Kasumi-1 (cell line): ENCODE data around the gene CHAF1A.
A peak's percentile ranks its signal among the peaks of the same experiment; 100 is the strongest.

Source experiments
- DNase-seq, 2 experiments: peaks; one replicate each; lab custom pipeline; 2025; lab: John Stamatoyannopoulos, UW

Gene CHAF1A

GRCh38 chr19:4456843-4457653, 54.6 kb downstream of the CHAF1A start:
- peak; percentile 22 to 35 for DNase-seq

DNA sequence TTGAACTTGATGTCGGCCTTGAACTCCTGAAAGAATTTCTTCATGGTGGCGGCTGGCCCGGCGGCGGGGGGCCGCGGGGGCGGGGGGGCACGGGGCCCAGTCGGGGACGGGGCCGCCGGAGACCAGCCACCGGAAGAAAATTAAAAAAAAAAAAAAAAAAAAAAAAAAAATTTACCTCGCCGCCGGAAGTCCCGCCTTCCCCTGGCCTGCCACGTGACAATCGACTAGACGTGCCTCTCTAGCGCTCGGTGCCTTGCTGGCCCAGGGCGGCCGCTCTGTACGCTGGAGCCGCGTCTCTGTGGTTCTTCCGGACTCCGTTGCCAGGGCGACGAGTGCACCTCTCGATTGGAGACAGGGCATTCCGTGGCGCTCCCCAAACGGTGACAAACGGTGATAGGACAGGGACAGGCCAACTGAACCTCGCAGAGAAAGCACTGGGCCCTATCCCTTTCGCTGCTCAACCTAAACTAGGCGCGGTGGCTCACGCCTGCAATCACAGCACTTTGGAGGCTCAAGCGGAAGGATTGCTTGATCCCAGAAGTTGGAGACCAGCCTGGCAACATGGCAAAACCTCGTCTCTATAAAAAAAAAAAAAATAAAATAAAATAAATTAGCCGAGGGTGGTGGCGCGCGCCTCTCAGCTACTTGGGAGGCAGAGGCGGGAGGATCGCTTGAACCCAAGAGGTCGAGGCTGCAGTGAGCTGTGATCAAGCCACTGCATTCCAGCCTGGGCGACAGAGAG, 55.4 kb downstream of the CHAF1A start, which contains the start of gene UBXN6:
Gene UBXN6, minus strand, starts transcription at position 141 of the 742 bp plus-strand sequence. Its CDS starts 97 bp downstream, at position 44.
- peak; percentile 92 to 94 for DNase-seq

GRCh38 chr19:4464815-4465581, 62.6 kb downstream of the CHAF1A start:
- DNase-seq, result no peak

DNA sequence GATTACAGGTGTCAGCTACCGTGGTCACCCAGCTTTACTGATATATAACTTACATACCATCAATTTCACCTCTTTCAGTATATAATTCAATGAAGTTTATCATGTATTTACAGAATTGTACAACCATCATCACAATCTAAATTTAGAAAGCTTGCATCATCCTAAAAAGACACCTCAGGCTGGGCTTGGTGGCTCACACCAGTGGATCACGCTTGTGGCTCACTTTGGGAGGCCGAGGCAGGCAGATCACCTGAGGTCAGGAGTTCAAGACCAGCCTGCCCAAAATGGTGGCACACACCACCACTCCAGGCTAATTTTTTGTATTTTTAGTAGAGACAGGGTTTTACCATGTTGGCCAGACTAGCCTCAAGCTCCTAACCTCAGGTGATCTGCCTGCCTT, 65.4 kb downstream of the CHAF1A start:
- DNase-seq, result no peak

- peak; percentile 100 for DNase-seq
Measured at GRCh38 chr19:4471403-4472173, 69.1 kb downstream of the CHAF1A start.

GRCh38 chr19:4472174-4472974, 69.9 kb downstream of the CHAF1A start, which contains the start of gene HDGFL2:
Gene HDGFL2 (plus strand): TSS chr19:4472297. CDS start chr19:4472351, 54 bp downstream.
- no peak for DNase-seq

DNA sequence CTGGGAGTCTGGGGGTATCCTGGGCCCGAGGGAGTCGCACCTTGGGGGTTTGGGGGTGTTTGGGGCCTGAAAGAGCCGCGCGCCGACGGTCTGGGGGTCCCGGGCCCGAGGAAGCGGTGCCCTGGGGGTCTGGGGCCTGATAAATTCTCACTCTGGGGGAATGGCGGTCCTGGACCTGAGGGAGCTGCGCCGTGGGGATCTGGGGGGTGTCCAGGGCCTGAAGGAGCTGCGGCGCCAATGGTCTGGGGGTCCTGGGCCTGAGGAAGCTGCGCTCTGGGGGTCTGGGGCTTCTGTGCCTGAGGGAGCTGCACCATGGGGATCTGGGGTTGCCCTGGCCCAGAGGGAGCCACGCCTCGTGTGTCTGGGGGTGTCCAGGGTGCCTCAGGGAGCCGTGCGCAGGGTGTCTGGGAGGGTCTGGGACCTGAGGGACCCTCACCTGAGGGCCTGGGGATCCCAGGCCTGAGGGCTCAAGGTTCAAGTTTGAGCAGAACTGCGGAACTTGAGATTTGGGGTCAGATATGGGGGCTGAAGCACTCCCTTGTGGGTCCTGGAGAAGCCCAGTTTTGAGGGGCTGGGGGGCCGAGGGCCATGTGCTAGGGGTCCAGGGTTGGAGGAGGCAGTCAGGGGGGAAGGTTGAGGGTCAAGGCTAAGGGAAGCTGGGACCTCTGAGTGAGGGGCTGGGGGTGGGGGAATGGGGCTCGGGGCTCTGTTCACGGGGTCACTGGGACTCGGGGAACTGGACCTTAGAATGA, 70.7 kb downstream of the CHAF1A start:
- no peak for DNase-seq

DNA sequence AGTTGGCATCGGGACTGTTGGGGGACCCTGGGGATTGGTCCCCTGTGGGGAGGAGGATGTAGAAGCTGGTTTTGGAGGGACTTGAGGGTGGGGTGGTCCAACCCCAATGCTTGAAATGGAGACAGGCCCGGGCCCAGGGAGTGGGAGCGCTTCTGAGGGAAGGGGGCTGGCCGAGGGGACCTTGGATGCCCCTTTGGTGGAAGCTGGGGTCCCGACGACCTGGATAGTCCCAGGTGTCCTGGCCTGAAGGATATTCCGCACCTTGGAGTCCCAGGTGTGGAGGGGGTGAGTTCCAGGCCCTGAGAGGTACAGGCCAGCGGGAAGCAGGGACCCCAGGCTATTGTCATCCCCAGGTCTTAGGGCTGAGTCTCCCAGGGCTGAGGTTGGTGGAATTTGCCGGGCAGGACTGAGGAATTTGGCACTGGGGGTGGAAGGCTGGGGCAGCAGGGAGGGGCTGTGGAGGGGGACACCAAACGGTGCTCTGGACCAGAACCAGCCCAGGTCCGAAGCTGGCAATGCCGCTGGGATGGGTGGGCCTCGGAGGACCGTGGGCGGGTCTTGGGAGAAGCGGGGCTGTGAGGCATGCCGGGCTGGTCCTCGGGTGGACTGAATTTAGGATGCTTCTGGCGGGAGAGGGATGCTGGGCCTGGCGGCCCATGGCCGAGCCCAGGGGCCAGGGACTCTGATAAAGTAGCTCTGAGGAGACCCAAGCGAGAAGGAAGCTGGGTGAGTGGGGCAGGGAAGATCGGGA, 71.5 kb downstream of the CHAF1A start:
- no peak for DNase-seq

GRCh38 chr19:4474514-4475022, 72.1 kb downstream of the CHAF1A start:
- DNase-seq, result peak in 1 of 2 experiments; percentile 12

GRCh38 chr19:4477034-4477801, 74.8 kb downstream of the CHAF1A start:
- DNase-seq, result no peak

- no peak for DNase-seq
Measured at GRCh38 chr19:4482721-4483364, 80.4 kb downstream of the CHAF1A start.

GRCh38 chr19:4483385-4483784, 80.9 kb downstream of the CHAF1A start:
- DNase-seq, result no peak

- no peak for DNase-seq
Measured at GRCh38 chr19:4487572-4487971, 85.1 kb downstream of the CHAF1A start.

GRCh38 chr19:4488496-4488895, 86.1 kb downstream of the CHAF1A start:
- DNase-seq, result no peak

- DNase-seq, result no peak
Measured at GRCh38 chr19:4491446-4491845, 89.0 kb downstream of the CHAF1A start.

DNA sequence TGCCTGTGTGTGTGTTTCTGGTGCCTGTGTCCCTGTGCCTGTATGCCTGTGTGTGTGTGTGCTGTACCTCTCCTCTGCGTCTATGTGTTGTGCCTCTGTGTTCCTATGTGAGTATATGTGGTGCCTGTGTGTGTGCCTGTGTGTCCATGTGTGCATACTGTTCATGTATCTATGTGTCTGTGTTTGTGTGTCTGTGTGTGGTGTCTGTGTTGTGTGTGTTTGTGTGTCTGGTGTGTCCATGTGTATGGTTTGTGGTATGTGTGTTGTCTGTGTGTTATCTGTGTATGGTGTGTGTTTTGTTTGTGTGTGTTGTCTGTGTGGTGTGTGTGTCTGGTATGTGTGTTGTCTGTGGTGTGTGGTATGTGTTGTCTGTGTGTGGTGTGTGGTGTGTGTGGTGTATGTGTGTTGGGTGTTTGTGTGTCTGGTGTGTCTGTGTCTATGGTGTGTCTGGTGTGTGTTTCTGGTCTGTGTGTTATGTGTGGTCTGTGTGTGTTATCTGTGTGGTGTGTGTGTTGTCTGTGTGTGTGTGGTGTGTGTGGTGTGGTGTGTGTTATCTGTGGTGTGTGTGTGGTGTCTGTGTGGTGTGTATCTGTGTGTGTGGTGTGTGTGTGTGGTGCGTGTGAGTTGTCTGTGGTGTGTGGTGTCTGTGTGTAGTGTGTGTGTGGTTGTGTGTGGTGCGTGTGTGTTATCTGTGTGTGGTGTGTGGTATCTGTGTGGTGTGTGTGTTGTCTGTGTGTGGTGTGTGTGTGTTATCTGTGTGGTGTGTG, 90.1 kb downstream of the CHAF1A start:
- DNase-seq, result no peak
